Parathyroid adenoma (tissue), 2 donors: ENCODE results near the gene LRRC47.

Experiments
- H2AFZ ChIP-seq: fragments of 300-600 bp; sonication (generic); one replicate; pipeline ENCODE4 v1.7.0; 2017; ENCODE audit warnings: antibody characterized with exemption, mild to moderate bottlenecking
- H3K27ac ChIP-seq: fragments of 300-600 bp; sonication (generic); one replicate; pipeline ENCODE4 v1.7.0; 2017
- H3K27me3 ChIP-seq: fragments of 300-600 bp; sonication (generic); one replicate; pipeline ENCODE4 v1.7.0; 2017; ENCODE audit warnings: low read length; ENCODE audit not compliant: control insufficient read depth, insufficient read depth
- H3K36me3 ChIP-seq: fragments of 300-600 bp; sonication (generic); one replicate; pipeline ENCODE4 v1.7.0; 2017; ENCODE audit warnings: low read length; ENCODE audit not compliant: control insufficient read depth, insufficient read depth
- H3K4me1 ChIP-seq: fragments of 300-600 bp; sonication (generic); one replicate; pipeline ENCODE4 v1.7.0; 2017; ENCODE audit warnings: control low read depth
- H3K4me2 ChIP-seq: fragments of 300-600 bp; sonication (generic); one replicate; pipeline ENCODE4 v1.7.0; 2017; ENCODE audit warnings: low read length
- H3K4me3 ChIP-seq: fragments of 300-600 bp; sonication (generic); one replicate; pipeline ENCODE4 v1.7.0; 2017; ENCODE audit warnings: low read depth, low read length
- H3K79me2 ChIP-seq: fragments of 300-600 bp; sonication (generic); one replicate; pipeline ENCODE4 v1.7.0; 2017; ENCODE audit warnings: control low read depth
- H3K9ac ChIP-seq: fragments of 300-600 bp; sonication (generic); one replicate; pipeline ENCODE4 v1.7.0; 2017; ENCODE audit warnings: mild to moderate bottlenecking
- H3K9me3 ChIP-seq: fragments of 300-600 bp; sonication (generic); one replicate; pipeline ENCODE4 v1.7.0; 2017; ENCODE audit warnings: low read length; ENCODE audit not compliant: control insufficient read depth
- CTCF ChIP-seq: fragments of 300-600 bp; sonication (generic); IDR thresholded peaks from one replicate; pipeline ENCODE4 v1.7.0; 2017; ENCODE audit warnings: antibody characterized with exemption, mild to moderate bottlenecking
- donor health status: primary hyperparathyroidism.

LRRC47 gene

GRCh38 chr1:3734602-3735001, 61.7 kb downstream of the LRRC47 start:
- Histone ChIP-seq H3K9me3 (no peaks in the 10 kb centered on the region), H3K4me1 (no peaks in the 10 kb centered on the region), H3K4me2 (no peak overlapping the region), H2AFZ (no peak overlapping the region), H3K4me3 (no peak overlapping the region), H3K27me3 (no peaks in the 10 kb centered on the region), H3K9ac (no peak overlapping the region), H3K79me2 (no peaks in the 10 kb centered on the region), H3K27ac (no peak overlapping the region), H3K36me3 (no peaks in the 10 kb centered on the region)
- no peak for TF ChIP-seq CTCF

GRCh38 chr1:3733883-3734589, 62.3 kb downstream of the LRRC47 start:
- TF ChIP-seq CTCF: no peak
- H3K27ac ChIP-seq: no peak overlapping the region
- H2AFZ ChIP-seq: no peak overlapping the region
- H3K9me3 ChIP-seq: no peaks in the 10 kb centered on the region
- no peaks in the 10 kb centered on the region for H3K79me2 ChIP-seq
- no peak overlapping the region for H3K9ac ChIP-seq
- no peaks in the 10 kb centered on the region for H3K4me1 ChIP-seq
- no peaks in the 10 kb centered on the region for H3K36me3 ChIP-seq
- no peak overlapping the region for H3K4me3 ChIP-seq
- no peak overlapping the region for H3K4me2 ChIP-seq
- H3K27me3 ChIP-seq: no peaks in the 10 kb centered on the region

- H3K79me2 ChIP-seq: no peaks in the 10 kb centered on the region
- H3K36me3 ChIP-seq: no peaks in the 10 kb centered on the region
- no peaks in the 10 kb centered on the region for H3K9me3 ChIP-seq
- H3K4me1 ChIP-seq: no peaks in the 10 kb centered on the region
- H3K4me2 ChIP-seq: no peak overlapping the region
- H3K4me3 ChIP-seq: no peak overlapping the region
- H3K27me3 ChIP-seq: no peaks in the 10 kb centered on the region
- H2AFZ ChIP-seq: no peak overlapping the region
- no peak for TF ChIP-seq CTCF
- H3K9ac ChIP-seq: no peak overlapping the region
- no peak overlapping the region for H3K27ac ChIP-seq
These were observed 63.0 kb downstream of the LRRC47 start for GRCh38 chr1:3733094-3733882.

GRCh38 chr1:3732434-3733093, 63.7 kb downstream of the LRRC47 start:
- H3K79me2 ChIP-seq: no peaks in the 10 kb centered on the region
- H3K27me3 ChIP-seq: no peaks in the 10 kb centered on the region
- H3K9me3 ChIP-seq: no peaks in the 10 kb centered on the region
- H3K36me3 ChIP-seq: no peaks in the 10 kb centered on the region
- H3K9ac ChIP-seq: no peak overlapping the region
- no peak for TF ChIP-seq CTCF
- H3K4me3 ChIP-seq: no peak overlapping the region
- H2AFZ ChIP-seq: no peak overlapping the region
- no peak overlapping the region for H3K4me2 ChIP-seq
- no peaks in the 10 kb centered on the region for H3K4me1 ChIP-seq
- H3K27ac ChIP-seq: no peak overlapping the region
